Liver (tissue), 9 donors: Measurements from ENCODE around the gene FBXO34. TPM values are rescaled to one million over a fixed set of nuclear protein-coding genes. Genes with fewer than 3 reads are reported as not detected.

Experiments
- DNase-seq: peaks from one replicate; pipeline ENCODE4 v3.0.0-alpha.2; 2017; ENCODE audit warnings: low spot score
- H3K27ac ChIP-seq, 2 donors: one replicate each; pipeline ENCODE4 v1.7.0; 2013; ENCODE audit warnings: inconsistent platforms in 2 of 2, low read length in 2 of 2, control low read depth in 1 of 2, low read depth in 1 of 2, mild to moderate bottlenecking in 1 of 2
- H3K27me3 ChIP-seq, 4 donors: one replicate each; pipeline versions ENCODE4 v1.6.1 to v1.7.0; 2013; ENCODE audit warnings: low read length in 3 of 4, inconsistent platforms in 1 of 4, mild to moderate bottlenecking in 1 of 4, moderate library complexity in 1 of 4; ENCODE audit not compliant: control insufficient read depth in 4 of 4, insufficient read depth in 4 of 4
- H3K36me3 ChIP-seq, 4 donors: one replicate each; pipeline versions ENCODE4 v1.6.1 to v1.7.0; 2013; ENCODE audit warnings: low read length in 3 of 4, mild to moderate bottlenecking in 3 of 4, low read depth in 1 of 4, moderate library complexity in 1 of 4; ENCODE audit not compliant: control insufficient read depth in 4 of 4, insufficient read depth in 3 of 4
- H3K4me1 ChIP-seq, 4 donors: one replicate each; pipeline versions ENCODE4 v1.6.1 to v1.7.0; 2013; ENCODE audit warnings: low read length in 3 of 4, mild to moderate bottlenecking in 3 of 4, moderate library complexity in 1 of 4; ENCODE audit not compliant: control insufficient read depth in 4 of 4, insufficient read depth in 4 of 4
- H3K4me3 ChIP-seq, 3 donors: one replicate each; pipeline versions ENCODE4 v1.6.1 to v1.7.0; 2013; ENCODE audit warnings: low read length in 3 of 3, control low read depth in 1 of 3, low read depth in 1 of 3, mild to moderate bottlenecking in 1 of 3
- H3K9ac ChIP-seq, 2 donors: one replicate each; pipeline ENCODE4 v1.7.0; 2013; ENCODE audit warnings: low read length in 2 of 2, mild to moderate bottlenecking in 2 of 2, moderate library complexity in 2 of 2, control low read depth in 1 of 2, low read depth in 1 of 2
- H3K9me3 ChIP-seq, 4 donors: one replicate each; pipeline versions ENCODE4 v1.6.1 to v1.7.0; 2013; ENCODE audit warnings: low read length in 3 of 4; ENCODE audit not compliant: control insufficient read depth in 4 of 4
- EGR1 ChIP-seq, 2 donors: IDR thresholded peaks; 2 replicates each; pipeline ENCODE4 v1.6.1; 2016 to 2018; ENCODE audit warnings: antibody characterized with exemption in 2 of 2, low read depth in 2 of 2
- FOXA1 ChIP-seq: IDR thresholded peaks from 2 replicates; pipeline ENCODE4 v1.6.1; 2016; ENCODE audit warnings: antibody characterized with exemption
- FOXA2 ChIP-seq: IDR thresholded peaks from 2 replicates; pipeline ENCODE4 v1.6.1; 2016; ENCODE audit warnings: antibody characterized with exemption
- GABPA ChIP-seq, 2 donors: IDR thresholded peaks in 1 of 2; conservative IDR thresholded peaks in 1 of 2; 2 replicates each; pipeline ENCODE4 v1.6.1; 2016; ENCODE audit warnings: antibody characterized with exemption in 2 of 2, mild to moderate bottlenecking in 1 of 2, moderate library complexity in 1 of 2
- HNF4A ChIP-seq, 2 donors: conservative IDR thresholded peaks; 2 replicates each; pipeline ENCODE4 v1.6.1; 2016; ENCODE audit warnings: antibody characterized with exemption in 2 of 2, mild to moderate bottlenecking in 2 of 2
- HNF4G ChIP-seq: IDR thresholded peaks from 2 replicates; pipeline ENCODE4 v1.6.1; 2016; ENCODE audit warnings: antibody characterized with exemption
- JUND ChIP-seq, 2 donors: IDR thresholded peaks; 2 replicates each; pipeline ENCODE4 v1.6.1; 2016; ENCODE audit warnings: antibody characterized with exemption in 2 of 2
- NR2F2 ChIP-seq: IDR thresholded peaks from 2 replicates; pipeline ENCODE4 v1.6.1; 2016; ENCODE audit warnings: antibody characterized with exemption
- RAD21 ChIP-seq, 2 donors: IDR thresholded peaks; 2 replicates each; pipeline ENCODE4 v1.6.1; 2016; ENCODE audit warnings: antibody characterized with exemption in 2 of 2, mild to moderate bottlenecking in 2 of 2
- RXRA ChIP-seq, 2 donors: IDR thresholded peaks; 2 replicates each; pipeline ENCODE4 v1.6.1; 2017 to 2018; ENCODE audit warnings: antibody characterized with exemption in 2 of 2, mild to moderate bottlenecking in 1 of 2
- SP1 ChIP-seq: IDR thresholded peaks from 2 replicates; pipeline ENCODE4 v1.6.1; 2018; ENCODE audit warnings: antibody characterized with exemption, mild to moderate bottlenecking
- TAF1 ChIP-seq: conservative IDR thresholded peaks from 2 replicates; pipeline ENCODE4 v1.6.1; 2016; ENCODE audit warnings: antibody characterized with exemption, mild to moderate bottlenecking
- YY1 ChIP-seq: IDR thresholded peaks from 2 replicates; pipeline ENCODE4 v1.6.1; 2016; ENCODE audit warnings: antibody characterized with exemption, mild to moderate bottlenecking
- WGBS: extraction: QIAGEN DNeasy Blood & Tissue Kit; methylation state at CpG from one replicate; pipeline ENCODE4 v1.1.7; 2013; 5-methylcytosine and 5-hydroxymethylcytosine counted together
- polyA plus RNA-seq, 2 donors: library from polyadenylated mRNA; stranded (reverse) in 1 of 2; unstranded in 1 of 2; fragments of 200-250 nt in 1 of 2; fragments of >200 nt in 1 of 2; fragmentation: Nextera tagmentation in 1 of 2; extraction: Ambion mirVana in 1 of 2; gene quantifications; one replicate each; pipeline versions ENCODE4 v1.2.1 to v1.2.3, GENCODE V29; 2013 to 2015
- total RNA-seq, 2 donors: library from RNA; depleted of rRNA; stranded (reverse); fragments of >200 nt; gene quantifications; one replicate each; pipeline ENCODE4 v1.2.3, GENCODE V29; 2014
- TF ChIP-seq, protein P1 (sequence below): IDR thresholded peaks from 2 replicates; pipeline ENCODE4 v1.6.1; 2016; ENCODE audit warnings: antibody characterized with exemption
- TF ChIP-seq, protein P2 (sequence below): fragments of 150-350 bp; IDR thresholded peaks from 2 replicates; pipeline ENCODE4 v1.5.1; 2017; ENCODE audit warnings: improper control_type of control experiment, low read depth, low read length; ENCODE audit not compliant: missing input control
- TF ChIP-seq, protein P3 (sequence below): IDR thresholded peaks from 2 replicates; pipeline ENCODE4 v1.6.1; 2016; ENCODE audit warnings: antibody characterized with exemption, mild to moderate bottlenecking
- TF ChIP-seq, protein P4 (sequence below): IDR thresholded peaks from 2 replicates; pipeline ENCODE4 v1.6.1; 2016; ENCODE audit warnings: antibody characterized with exemption
- donor health status: healthy.
- donor health status: healthy.
- donor health status: healthy.
- donor health status: healthy.
- donor health status: healthy.

The FBXO34 gene
- total and polyA plus RNA-seq, 4 donors: 4.2 to 25.8 (median 10.1) TPM

DNA sequence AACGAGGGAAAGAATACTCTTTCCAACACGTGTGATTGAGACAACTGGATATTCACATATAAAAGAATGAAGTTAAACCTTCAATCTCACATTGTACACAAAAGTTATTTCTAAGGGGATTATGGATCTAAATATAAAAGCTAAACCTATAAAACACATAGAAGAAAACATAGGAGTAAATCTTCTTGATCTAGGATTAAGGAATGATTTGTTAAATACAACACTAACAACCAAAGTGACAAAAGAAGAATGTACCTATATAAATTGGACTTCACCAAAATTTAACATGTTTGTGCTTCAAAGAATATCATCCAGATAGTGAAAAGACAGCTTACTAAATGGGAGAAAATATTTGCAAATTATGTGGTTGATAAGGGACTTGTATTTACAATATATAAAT, 43.0 kb upstream of the FBXO34 start (continued):
- TF ChIP-seq, protein P1, sequence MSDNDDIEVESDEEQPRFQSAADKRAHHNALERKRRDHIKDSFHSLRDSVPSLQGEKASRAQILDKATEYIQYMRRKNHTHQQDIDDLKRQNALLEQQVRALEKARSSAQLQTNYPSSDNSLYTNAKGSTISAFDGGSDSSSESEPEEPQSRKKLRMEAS: no peak

DNA sequence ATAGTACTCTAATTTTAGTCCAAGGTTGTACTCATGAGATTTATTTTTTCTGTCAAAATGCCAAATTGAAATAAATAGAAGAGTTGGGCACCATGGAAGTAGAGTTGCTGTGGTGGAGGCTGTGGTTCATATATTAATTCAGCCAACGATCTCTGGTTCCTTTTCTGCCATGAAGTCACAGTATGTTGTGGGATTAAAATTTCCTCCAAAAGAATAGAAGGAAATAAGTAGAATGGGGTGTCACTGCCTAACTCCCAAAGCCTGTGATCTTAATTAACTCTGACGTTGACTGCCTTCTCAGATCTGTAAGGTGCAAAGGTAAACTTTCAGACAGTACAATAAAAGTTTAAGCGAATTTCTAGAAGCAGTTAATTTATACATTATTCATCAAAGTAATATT, 37.6 kb upstream of the FBXO34 start:
- Histone ChIP-seq H3K9me3 (no peaks in the 10 kb centered on the region), H3K4me1 (no peaks in the 10 kb centered on the region), H3K27me3 (peaks cover 0 to 2% (median 0%) of the 10 kb centered on the region in 4 donors), H3K9ac (no peak overlapping the region), H3K27ac (no peak overlapping the region), H3K4me3 (no peak overlapping the region), H3K36me3 (no peaks in the 10 kb centered on the region)
- TF ChIP-seq, protein P2, sequence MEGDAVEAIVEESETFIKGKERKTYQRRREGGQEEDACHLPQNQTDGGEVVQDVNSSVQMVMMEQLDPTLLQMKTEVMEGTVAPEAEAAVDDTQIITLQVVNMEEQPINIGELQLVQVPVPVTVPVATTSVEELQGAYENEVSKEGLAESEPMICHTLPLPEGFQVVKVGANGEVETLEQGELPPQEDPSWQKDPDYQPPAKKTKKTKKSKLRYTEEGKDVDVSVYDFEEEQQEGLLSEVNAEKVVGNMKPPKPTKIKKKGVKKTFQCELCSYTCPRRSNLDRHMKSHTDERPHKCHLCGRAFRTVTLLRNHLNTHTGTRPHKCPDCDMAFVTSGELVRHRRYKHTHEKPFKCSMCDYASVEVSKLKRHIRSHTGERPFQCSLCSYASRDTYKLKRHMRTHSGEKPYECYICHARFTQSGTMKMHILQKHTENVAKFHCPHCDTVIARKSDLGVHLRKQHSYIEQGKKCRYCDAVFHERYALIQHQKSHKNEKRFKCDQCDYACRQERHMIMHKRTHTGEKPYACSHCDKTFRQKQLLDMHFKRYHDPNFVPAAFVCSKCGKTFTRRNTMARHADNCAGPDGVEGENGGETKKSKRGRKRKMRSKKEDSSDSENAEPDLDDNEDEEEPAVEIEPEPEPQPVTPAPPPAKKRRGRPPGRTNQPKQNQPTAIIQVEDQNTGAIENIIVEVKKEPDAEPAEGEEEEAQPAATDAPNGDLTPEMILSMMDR: no peak
- no peak for TF ChIP-seq RAD21 (IDR thresholded peaks at IDR 0.05)
- TF ChIP-seq FOXA2: no peak
- no peak for TF ChIP-seq FOXA1
- TF ChIP-seq, protein P3, sequence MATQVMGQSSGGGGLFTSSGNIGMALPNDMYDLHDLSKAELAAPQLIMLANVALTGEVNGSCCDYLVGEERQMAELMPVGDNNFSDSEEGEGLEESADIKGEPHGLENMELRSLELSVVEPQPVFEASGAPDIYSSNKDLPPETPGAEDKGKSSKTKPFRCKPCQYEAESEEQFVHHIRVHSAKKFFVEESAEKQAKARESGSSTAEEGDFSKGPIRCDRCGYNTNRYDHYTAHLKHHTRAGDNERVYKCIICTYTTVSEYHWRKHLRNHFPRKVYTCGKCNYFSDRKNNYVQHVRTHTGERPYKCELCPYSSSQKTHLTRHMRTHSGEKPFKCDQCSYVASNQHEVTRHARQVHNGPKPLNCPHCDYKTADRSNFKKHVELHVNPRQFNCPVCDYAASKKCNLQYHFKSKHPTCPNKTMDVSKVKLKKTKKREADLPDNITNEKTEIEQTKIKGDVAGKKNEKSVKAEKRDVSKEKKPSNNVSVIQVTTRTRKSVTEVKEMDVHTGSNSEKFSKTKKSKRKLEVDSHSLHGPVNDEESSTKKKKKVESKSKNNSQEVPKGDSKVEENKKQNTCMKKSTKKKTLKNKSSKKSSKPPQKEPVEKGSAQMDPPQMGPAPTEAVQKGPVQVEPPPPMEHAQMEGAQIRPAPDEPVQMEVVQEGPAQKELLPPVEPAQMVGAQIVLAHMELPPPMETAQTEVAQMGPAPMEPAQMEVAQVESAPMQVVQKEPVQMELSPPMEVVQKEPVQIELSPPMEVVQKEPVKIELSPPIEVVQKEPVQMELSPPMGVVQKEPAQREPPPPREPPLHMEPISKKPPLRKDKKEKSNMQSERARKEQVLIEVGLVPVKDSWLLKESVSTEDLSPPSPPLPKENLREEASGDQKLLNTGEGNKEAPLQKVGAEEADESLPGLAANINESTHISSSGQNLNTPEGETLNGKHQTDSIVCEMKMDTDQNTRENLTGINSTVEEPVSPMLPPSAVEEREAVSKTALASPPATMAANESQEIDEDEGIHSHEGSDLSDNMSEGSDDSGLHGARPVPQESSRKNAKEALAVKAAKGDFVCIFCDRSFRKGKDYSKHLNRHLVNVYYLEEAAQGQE: no peak
- TF ChIP-seq HNF4G: no peak
- TF ChIP-seq, protein P4, sequence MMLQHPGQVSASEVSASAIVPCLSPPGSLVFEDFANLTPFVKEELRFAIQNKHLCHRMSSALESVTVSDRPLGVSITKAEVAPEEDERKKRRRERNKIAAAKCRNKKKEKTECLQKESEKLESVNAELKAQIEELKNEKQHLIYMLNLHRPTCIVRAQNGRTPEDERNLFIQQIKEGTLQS: no peak
- no peak for TF ChIP-seq HNF4A (conservative IDR thresholded peaks at IDR 0.05)
- no peak for TF ChIP-seq JUND (IDR thresholded peaks at IDR 0.05)
- TF ChIP-seq RXRA (IDR thresholded peaks at IDR 0.05): no peak
- no peak for TF ChIP-seq YY1
- no peak for DNase-seq
- 54% methylated on average over 3 of the region's 3 CpGs for WGBS

DNA sequence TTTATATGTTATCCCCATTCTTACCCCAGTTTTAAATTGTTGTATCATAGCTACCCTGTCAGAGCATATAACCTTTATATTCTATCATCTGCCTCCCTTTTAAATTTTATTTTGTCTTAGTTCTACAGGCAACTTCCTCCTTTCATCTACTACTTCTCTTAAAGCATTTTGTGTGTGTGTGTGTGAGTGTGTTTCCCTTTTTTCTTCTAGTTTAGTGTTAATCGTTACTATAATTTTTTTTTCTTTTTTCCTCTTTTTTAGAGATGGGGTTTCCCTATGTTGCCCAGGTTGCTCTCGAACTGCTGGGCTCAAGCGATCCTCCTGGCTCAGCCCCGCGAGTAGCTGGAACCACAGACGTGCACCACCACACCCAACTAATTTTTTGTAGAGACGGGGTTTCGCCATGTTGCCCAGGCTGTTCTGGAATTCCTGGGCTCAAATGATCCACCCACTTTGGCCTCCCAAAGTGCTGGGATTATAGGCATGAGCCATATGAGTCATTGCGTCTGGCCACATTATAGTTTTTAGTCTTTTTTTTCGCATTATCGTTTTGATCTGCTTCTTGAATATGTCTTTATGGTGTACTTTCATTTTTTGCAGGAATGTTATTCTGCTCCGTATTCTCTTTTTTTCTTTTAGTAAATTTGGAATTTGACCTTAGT, 33.1 kb upstream of the FBXO34 start:
- Histone ChIP-seq H3K27ac (no peak overlapping the region), H3K9ac (no peak overlapping the region), H3K27me3 (peaks cover 0 to 4% (median 0%) of the 10 kb centered on the region in 4 donors), H3K4me1 (no peaks in the 10 kb centered on the region), H3K9me3 (no peaks in the 10 kb centered on the region), H3K36me3 (no peaks in the 10 kb centered on the region), H3K4me3 (no peak overlapping the region)
- 85% methylated on average over 12 of the region's 12 CpGs for WGBS
- no peak for DNase-seq
- no peak for TF ChIP-seq FOXA1
- TF ChIP-seq, protein P1: no peak
- TF ChIP-seq, protein P4: no peak
- TF ChIP-seq SP1: no peak
- no peak for TF ChIP-seq FOXA2
- TF ChIP-seq RXRA (IDR thresholded peaks at IDR 0.05): no peak
- TF ChIP-seq GABPA (IDR thresholded peaks at IDR 0.05 in 1 of 2, conservative IDR thresholded peaks at IDR 0.05 in 1 of 2): no peak
- no peak for TF ChIP-seq JUND (IDR thresholded peaks at IDR 0.05)
- no peak for TF ChIP-seq EGR1 (IDR thresholded peaks at IDR 0.05; ENCODE audit: low read depth in 2 of 2)
- TF ChIP-seq, protein P2: no peak
- TF ChIP-seq RAD21 (IDR thresholded peaks at IDR 0.05): no peak
- TF ChIP-seq NR2F2: no peak
- TF ChIP-seq TAF1: no peak
- TF ChIP-seq YY1: no peak
